HUES64 (cell line): ENCODE results near the gene AMY1A.
"Not testable (repeated sequence)": the region's sequence is repeated elsewhere in the genome, so short reads cannot be mapped to it uniquely, and the experiment has no call there.

Experiments used
- H3K27ac ChIP-seq: 2 replicates; pipeline ENCODE4 v1.7.0; 2013; ENCODE audit warnings: low read depth, low read length, inconsistent platforms
- H3K27me3 ChIP-seq: 2 replicates; pipeline ENCODE4 v1.6.1; 2013; ENCODE audit warnings: mild to moderate bottlenecking, low read length; ENCODE audit not compliant: insufficient read depth
- H3K36me3 ChIP-seq: 2 replicates; pipeline ENCODE4 v1.6.1; 2013; ENCODE audit warnings: mild to moderate bottlenecking, low read length; ENCODE audit not compliant: insufficient read depth
- H3K4me1 ChIP-seq: 2 replicates; pipeline ENCODE4 v1.6.1; 2013; ENCODE audit warnings: mild to moderate bottlenecking, low read length, moderate library complexity; ENCODE audit not compliant: insufficient read depth
- H3K4me3 ChIP-seq: 2 replicates; pipeline ENCODE4 v1.5.1; 2013; ENCODE audit warnings: mild to moderate bottlenecking, low read length, moderate library complexity
- H3K9ac ChIP-seq: 2 replicates; pipeline ENCODE4 v1.6.1; 2013; ENCODE audit warnings: mild to moderate bottlenecking, low read depth, low read length
- H3K9me3 ChIP-seq: 2 replicates; pipeline ENCODE4 v1.6.1; 2013; ENCODE audit warnings: low read depth, low read length; ENCODE audit not compliant: insufficient read depth
- WGBS: fragments of 150-250, 120-280 bp; methylation state at CpG from one replicate; pipeline ENCODE4 v1.1.7; 2013; ENCODE audit warnings: missing lambda C conversion rate; 5-methylcytosine and 5-hydroxymethylcytosine counted together

AMY1A gene

DNA sequence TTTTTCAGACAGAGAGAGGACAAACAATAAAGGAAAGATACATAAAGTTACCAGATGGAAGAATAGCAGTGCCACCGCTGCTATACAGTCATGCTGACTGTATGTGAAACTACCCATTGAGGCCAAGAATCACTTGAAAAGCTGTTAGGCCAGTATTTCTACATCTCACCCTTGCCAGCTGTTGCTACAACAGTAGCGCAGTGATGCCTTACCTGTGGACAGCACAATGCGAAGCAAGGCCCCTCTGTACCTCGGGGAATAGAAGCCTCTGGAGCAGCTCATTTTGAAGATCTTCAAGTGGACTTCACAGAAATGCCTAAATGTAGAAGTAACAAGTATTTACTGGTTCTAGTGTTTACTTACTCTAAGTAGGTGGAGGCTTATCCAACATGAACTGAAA lies 45.1 kb downstream of the AMY1A start:
- not testable (repeated sequence) for H3K9ac ChIP-seq, H3K4me3 ChIP-seq, H3K36me3 ChIP-seq, H3K27me3 ChIP-seq, H3K9me3 ChIP-seq, H3K4me1 ChIP-seq, H3K27ac ChIP-seq
- no CpG with 5 or more reads among the region's 4 CpGs for WGBS

DNA sequence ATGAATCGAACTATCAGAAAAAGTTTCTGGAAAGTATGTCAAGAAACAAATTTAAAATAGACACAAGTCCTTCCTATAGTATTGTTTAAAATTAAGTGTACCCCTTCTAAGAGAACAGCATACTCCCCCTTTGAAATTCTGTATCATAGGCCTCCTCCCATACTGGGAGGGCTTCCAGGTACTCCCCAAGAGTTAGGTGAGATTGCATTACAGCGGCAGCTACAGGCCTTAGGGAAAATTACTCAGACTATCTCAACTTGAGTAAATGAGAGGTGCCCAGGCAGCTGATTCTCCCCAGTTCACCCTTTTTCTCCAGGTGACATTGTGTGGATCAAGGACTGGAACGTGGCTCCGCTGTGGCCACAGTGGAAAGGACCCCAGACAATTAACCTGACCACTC lies 45.7 kb downstream of the AMY1A start:
- not testable (repeated sequence) for H3K27ac ChIP-seq, H3K9ac ChIP-seq, H3K9me3 ChIP-seq, H3K36me3 ChIP-seq, H3K4me1 ChIP-seq, H3K27me3 ChIP-seq, H3K4me3 ChIP-seq
- WGBS, result no CpG with 5 or more reads among the region's 4 CpGs

DNA sequence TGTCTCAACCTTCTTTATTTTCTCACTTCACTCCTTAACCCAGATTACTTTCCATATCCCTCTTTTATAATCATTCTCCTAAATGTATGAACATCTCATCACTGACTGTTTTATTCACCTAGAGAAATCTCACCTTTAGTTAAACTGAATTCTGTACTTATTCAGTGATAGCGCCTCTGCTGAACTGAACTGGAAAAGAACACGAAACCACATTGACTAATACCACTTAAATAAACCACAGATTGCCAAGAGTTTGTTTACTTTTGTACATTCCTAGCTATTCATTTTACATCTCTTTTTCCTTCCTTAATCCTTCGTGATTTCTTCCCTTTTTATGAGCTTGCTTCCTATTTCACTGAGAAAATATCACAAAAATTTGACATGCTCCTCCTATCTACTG lies 52.1 kb downstream of the AMY1A start:
- not testable (repeated sequence) for H3K9me3 ChIP-seq, H3K27ac ChIP-seq, H3K36me3 ChIP-seq, H3K9ac ChIP-seq, H3K4me3 ChIP-seq, H3K27me3 ChIP-seq, H3K4me1 ChIP-seq
- no CpG with 5 or more reads among the region's 3 CpGs for WGBS

DNA sequence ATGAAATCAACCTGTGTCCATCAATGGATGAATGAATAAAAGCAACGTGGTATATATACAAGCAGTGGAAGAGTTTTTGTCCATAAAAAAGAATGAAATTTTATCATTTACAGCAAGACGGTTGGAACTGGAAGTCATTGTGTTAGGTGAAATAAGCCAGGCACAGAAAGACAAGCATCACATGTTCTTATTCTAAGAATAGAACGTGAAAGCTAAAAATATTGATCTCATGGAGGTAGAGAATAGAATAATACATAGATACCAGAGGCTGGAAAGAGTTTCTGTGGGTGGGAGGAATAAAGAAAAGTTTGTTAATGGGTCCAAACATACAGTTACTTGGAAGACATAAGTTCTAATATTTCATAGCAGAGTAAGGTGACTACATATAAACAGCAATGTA lies 54.8 kb downstream of the AMY1A start:
- H3K4me1 ChIP-seq, H3K36me3 ChIP-seq, H3K9ac ChIP-seq, H3K9me3 ChIP-seq, H3K4me3 ChIP-seq, H3K27me3 ChIP-seq, H3K27ac ChIP-seq: not testable (repeated sequence)
- WGBS, result no CpG with 5 or more reads among the region's 3 CpGs
